ENCODE measurements around the gene SRBD1. TPM values are rescaled to one million over a fixed set of nuclear protein-coding genes. Genes with fewer than 3 reads are reported as not detected.

The SRBD1 gene
- total RNA-seq, 1 experiment from 2014 or later = 19.8 TPM

DNA sequence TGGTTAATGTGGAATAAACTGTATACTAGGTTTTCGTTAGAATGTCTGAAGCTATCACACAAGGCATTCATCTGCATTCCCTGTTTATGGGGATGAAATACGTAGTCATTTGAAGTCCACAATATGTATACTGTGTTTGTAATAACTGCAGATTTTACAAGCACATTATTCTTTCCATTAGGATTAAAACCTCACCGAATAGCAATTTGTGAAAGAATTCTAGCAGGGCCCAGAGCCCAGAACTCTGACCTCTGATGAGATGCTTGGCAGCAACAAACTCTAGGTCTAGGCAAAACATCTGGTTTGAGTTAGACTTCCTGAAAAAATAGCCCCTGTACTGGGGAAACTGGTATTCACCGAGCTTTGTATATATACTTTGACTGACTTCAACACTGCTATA is 158.2 kb downstream of the SRBD1 start:
- Histone ChIP-seq H3K9me2 (replicated peaks; ENCODE audit: low read length) (no peaks in the 10 kb centered on the region), H3K4me3 (ENCODE audit: low read length) (no peak overlapping the region), H4K20me1 (ENCODE audit: low read length) (no peaks in the 10 kb centered on the region), H3K9me3 (ENCODE audit: low read length) (no peaks in the 10 kb centered on the region), H2AFZ (ENCODE audit: low read length) (no peak overlapping the region), H3K36me3 (ENCODE audit: low read depth, low read length) (no peaks in the 10 kb centered on the region), H3K4me2 (ENCODE audit: low read length) (no peak overlapping the region), H3K27me3 (ENCODE audit: low read length) (no peaks in the 10 kb centered on the region), H3K9ac (ENCODE audit: low read length) (no peak overlapping the region), H3K27ac (ENCODE audit: low read length) (no peak overlapping the region), H3K4me1 (ENCODE audit: insufficient read depth, low read length) (no peaks in the 10 kb centered on the region), H3F3A (ENCODE audit: low read length, unreplicated experiment) (no peaks in the 10 kb centered on the region), H3K79me2 (ENCODE audit: low read length) (no peaks in the 10 kb centered on the region)
- DNase-seq (no peak), ATAC-seq (no peak)
- no TSS peak for BruUV-seq (replicated peaks)
- CTCF ChIA-PET = interaction anchor here (0.7 kb wide), 1 partner anchor 1078 kb away, joined by 4 read pairs; no protein-coding TSS in a partner anchor
- POLR2A ChIA-PET (ENCODE audit: unreplicated experiment) = interaction anchor here (0.7 kb wide), 1 partner anchor 99 kb away, joined by 10 read pairs; no protein-coding TSS in a partner anchor
- no peak for TF ChIP-seq EZH2 (IDR thresholded peaks at IDR 0.05; ENCODE audit: low read length, unreplicated experiment)
- no peak for TF ChIP-seq EZH2phosphoT487 (IDR thresholded peaks at IDR 0.05; ENCODE audit: borderline replicate concordance, low read length)
- TF ChIP-seq, protein P1, sequence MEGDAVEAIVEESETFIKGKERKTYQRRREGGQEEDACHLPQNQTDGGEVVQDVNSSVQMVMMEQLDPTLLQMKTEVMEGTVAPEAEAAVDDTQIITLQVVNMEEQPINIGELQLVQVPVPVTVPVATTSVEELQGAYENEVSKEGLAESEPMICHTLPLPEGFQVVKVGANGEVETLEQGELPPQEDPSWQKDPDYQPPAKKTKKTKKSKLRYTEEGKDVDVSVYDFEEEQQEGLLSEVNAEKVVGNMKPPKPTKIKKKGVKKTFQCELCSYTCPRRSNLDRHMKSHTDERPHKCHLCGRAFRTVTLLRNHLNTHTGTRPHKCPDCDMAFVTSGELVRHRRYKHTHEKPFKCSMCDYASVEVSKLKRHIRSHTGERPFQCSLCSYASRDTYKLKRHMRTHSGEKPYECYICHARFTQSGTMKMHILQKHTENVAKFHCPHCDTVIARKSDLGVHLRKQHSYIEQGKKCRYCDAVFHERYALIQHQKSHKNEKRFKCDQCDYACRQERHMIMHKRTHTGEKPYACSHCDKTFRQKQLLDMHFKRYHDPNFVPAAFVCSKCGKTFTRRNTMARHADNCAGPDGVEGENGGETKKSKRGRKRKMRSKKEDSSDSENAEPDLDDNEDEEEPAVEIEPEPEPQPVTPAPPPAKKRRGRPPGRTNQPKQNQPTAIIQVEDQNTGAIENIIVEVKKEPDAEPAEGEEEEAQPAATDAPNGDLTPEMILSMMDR (conservative IDR thresholded peaks at IDR 0.05; ENCODE audit: low read depth, low read length) = no peak
- intact Hi-C loops (cut with micrococcal nuclease) = no loop called here

DNA sequence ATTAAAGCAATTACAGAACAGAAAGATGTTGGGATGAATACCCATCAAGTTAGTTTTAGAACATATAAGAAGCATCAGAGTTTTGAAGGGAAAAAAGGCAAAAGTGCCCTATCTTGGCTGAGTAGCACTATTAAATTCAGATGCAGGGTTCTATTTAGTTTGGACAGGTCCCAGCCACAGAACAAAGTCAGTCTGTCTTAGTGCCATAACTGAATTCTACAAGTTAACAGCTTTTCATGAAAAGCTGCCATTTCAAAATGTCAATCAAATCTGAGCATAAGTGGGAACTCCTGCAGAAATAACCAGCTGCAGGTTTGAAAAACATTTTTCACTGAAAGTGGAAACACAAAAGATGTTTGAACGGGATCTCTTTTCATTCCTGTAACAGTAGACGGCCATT is 160.4 kb downstream of the SRBD1 start:
- ChIA-PET POLR2A (ENCODE audit: unreplicated experiment) (interaction anchor here (0.6 kb wide), 1 partner anchor 703 kb away, joined by 3 read pairs; no protein-coding TSS in a partner anchor), CTCF (no interaction called here)
- Histone ChIP-seq H3K4me2 (ENCODE audit: low read length) (no peak overlapping the region), H3K9me3 (ENCODE audit: low read length) (no peaks in the 10 kb centered on the region), H3K4me1 (ENCODE audit: insufficient read depth, low read length) (no peaks in the 10 kb centered on the region), H3K9ac (ENCODE audit: low read length) (no peak overlapping the region), H4K20me1 (ENCODE audit: low read length) (no peaks in the 10 kb centered on the region), H3K27ac (ENCODE audit: low read length) (no peak overlapping the region), H3K4me3 (ENCODE audit: low read length) (no peak overlapping the region), H3K36me3 (ENCODE audit: low read depth, low read length) (no peaks in the 10 kb centered on the region), H3F3A (ENCODE audit: low read length, unreplicated experiment) (no peaks in the 10 kb centered on the region), H3K27me3 (ENCODE audit: low read length) (no peaks in the 10 kb centered on the region), H3K9me2 (replicated peaks; ENCODE audit: low read length) (no peaks in the 10 kb centered on the region), H3K79me2 (ENCODE audit: low read length) (no peaks in the 10 kb centered on the region), H2AFZ (ENCODE audit: low read length) (no peak overlapping the region)
- BruUV-seq (replicated peaks) = no TSS peak
- intact Hi-C loops (cut with micrococcal nuclease) = no loop called here
- no peak for ATAC-seq
- DNase-seq = no peak
- TF ChIP-seq, protein P1 (conservative IDR thresholded peaks at IDR 0.05; ENCODE audit: low read depth, low read length) = no peak
- TF ChIP-seq EZH2phosphoT487 (IDR thresholded peaks at IDR 0.05; ENCODE audit: borderline replicate concordance, low read length) = no peak
- no peak for TF ChIP-seq EZH2 (IDR thresholded peaks at IDR 0.05; ENCODE audit: low read length, unreplicated experiment)

DNA sequence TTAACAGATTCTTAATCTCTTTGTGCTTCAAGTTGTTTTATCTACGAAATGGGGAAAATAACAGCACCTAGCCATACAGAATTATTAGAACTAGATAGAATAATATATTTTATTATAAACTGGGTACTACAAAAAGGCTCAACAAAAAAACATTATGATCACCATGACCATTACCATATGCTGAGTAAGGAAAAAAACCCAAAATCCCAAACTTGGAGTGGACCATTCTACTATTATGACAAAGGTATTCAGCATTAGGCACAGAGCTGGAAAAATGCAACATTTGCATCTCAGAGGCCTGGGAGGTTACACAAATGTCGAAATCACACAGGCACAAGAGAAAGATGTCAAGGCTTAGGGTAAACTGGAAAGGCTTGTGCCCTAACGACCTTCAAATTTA is 162.8 kb downstream of the SRBD1 start:
- H3K79me2 ChIP-seq (ENCODE audit: low read length) = no peaks in the 10 kb centered on the region
- POLR2A ChIA-PET (ENCODE audit: unreplicated experiment) = no interaction called here

More for the DNA sequence above, 162.8 kb downstream of the SRBD1 start:
- intact Hi-C loops (cut with micrococcal nuclease) = no loop called here
- no peak overlapping the region for H3K27ac ChIP-seq (ENCODE audit: low read length)
- H3F3A ChIP-seq (ENCODE audit: low read length, unreplicated experiment) = no peaks in the 10 kb centered on the region
- no peak overlapping the region for H3K4me2 ChIP-seq (ENCODE audit: low read length)
- ATAC-seq (no peak), DNase-seq (no peak)
- no peak overlapping the region for H2AFZ ChIP-seq (ENCODE audit: low read length)
- CTCF ChIA-PET = no interaction called here
- H4K20me1 ChIP-seq (ENCODE audit: low read length) = no peaks in the 10 kb centered on the region
- no peaks in the 10 kb centered on the region for H3K9me2 ChIP-seq (replicated peaks; ENCODE audit: low read length)
- no TSS peak for BruUV-seq (replicated peaks)
- no peaks in the 10 kb centered on the region for H3K36me3 ChIP-seq (ENCODE audit: low read depth, low read length)
- no peaks in the 10 kb centered on the region for H3K4me1 ChIP-seq (ENCODE audit: insufficient read depth, low read length)
- H3K27me3 ChIP-seq (ENCODE audit: low read length) = no peaks in the 10 kb centered on the region
- H3K9me3 ChIP-seq (ENCODE audit: low read length) = no peaks in the 10 kb centered on the region
- H3K9ac ChIP-seq (ENCODE audit: low read length) = no peak overlapping the region
- H3K4me3 ChIP-seq (ENCODE audit: low read length) = no peak overlapping the region
- TF ChIP-seq EZH2 (IDR thresholded peaks at IDR 0.05; ENCODE audit: low read length, unreplicated experiment) (no peak), EZH2phosphoT487 (IDR thresholded peaks at IDR 0.05; ENCODE audit: borderline replicate concordance, low read length) (no peak)
- TF ChIP-seq, protein P1 (conservative IDR thresholded peaks at IDR 0.05; ENCODE audit: low read depth, low read length) = no peak

Data from PC-3 (cell line).